B cell (primary cell): ENCODE data around the gene CDCA7. TPM values are rescaled to one million over a fixed set of nuclear protein-coding genes. Genes with fewer than 3 reads are reported as not detected.

Experiments
- ATAC-seq: fragments of 200-7000 bp; cut with Tn5 transposase; one replicate; pipeline ENCODE4 v1.10.0; 2021; ENCODE audit warnings: low read depth, mild to moderate bottlenecking, moderate number of reproducible peaks, moderate library complexity
- CTCF ChIA-PET: fragments of 350-600 bp; sonication (Branson Sonifier 250); formaldehyde crosslinking; loops from one replicate; lab custom pipeline; 2021; ENCODE audit warnings: antibody characterized with exemption, inconsistent platforms; lab: Charles Lee
- POLR2A ChIA-PET: fragments of 350-600 bp; sonication (Branson Sonifier 250); formaldehyde crosslinking; loops from one replicate; lab custom pipeline; 2021; ENCODE audit warnings: antibody characterized with exemption; lab: Charles Lee
- DNase-seq: peaks from one replicate; pipeline ENCODE4 v3.0.0; 2013
- H2AFZ ChIP-seq: 2 replicates; pipeline ENCODE4 v1.6.1; 2012; ENCODE audit warnings: mild to moderate bottlenecking, low read depth, low read length; ENCODE audit not compliant: insufficient read depth, poor library complexity, severe bottlenecking
- H3K27ac ChIP-seq, 2 donors: 1 replicate in 1 of 2; 2 replicates in 1 of 2; pipeline ENCODE4 v1.5.1; 2012 to 2013; ENCODE audit warnings: low read length in 2 of 2, mild to moderate bottlenecking in 2 of 2, moderate library complexity in 1 of 2
- H3K27me3 ChIP-seq, 4 experiments: fragments of 200-600 bp in 1 of 4; sonication (generic) in 1 of 4; replicated peaks in 1 of 4; 1 replicate in 2 of 4; 2 replicates in 2 of 4; pipeline versions ENCODE4 v1.6.1 to v1.7.0; 2013 to 2016; ENCODE audit warnings: low read length in 3 of 4, mild to moderate bottlenecking in 2 of 4, mixed read lengths in 1 of 4, moderate library complexity in 1 of 4; ENCODE audit not compliant: insufficient read depth in 4 of 4, control insufficient read depth in 3 of 4; ENCODE audit errors: control extremely low read depth in 1 of 4
- H3K36me3 ChIP-seq, 2 experiments: replicated peaks in 1 of 2; 1 replicate in 1 of 2; 2 replicates in 1 of 2; pipeline versions ENCODE4 v1.6.1 to v1.7.1; 2013; ENCODE audit warnings: low read length in 1 of 2; ENCODE audit not compliant: insufficient read depth in 2 of 2, control insufficient read depth in 1 of 2; ENCODE audit errors: control extremely low read depth in 1 of 2, extremely low read depth in 1 of 2
- H3K4me1 ChIP-seq, 2 donors: fragments of 200-600 bp in 1 of 2; sonication (generic) in 1 of 2; 1 replicate in 1 of 2; 2 replicates in 1 of 2; pipeline versions ENCODE4 v1.5.1 to v1.6.1; 2013 to 2017; ENCODE audit warnings: low read length in 2 of 2; ENCODE audit not compliant: control insufficient read depth in 2 of 2, insufficient read depth in 2 of 2
- H3K4me2 ChIP-seq: replicated peaks from 2 replicates; pipeline ENCODE3; 2012; ENCODE audit warnings: mild to moderate bottlenecking, low read depth, low read length; ENCODE audit not compliant: poor library complexity, severe bottlenecking
- H3K4me3 ChIP-seq, 5 experiments: fragments of 200-600 bp in 1 of 5; sonication (generic) in 1 of 5; 1 replicate in 3 of 5; 2 replicates in 2 of 5; pipeline versions ENCODE4 v1.5.1 to v1.7.0; 2011 to 2016; ENCODE audit warnings: low read length in 4 of 5, mild to moderate bottlenecking in 4 of 5, low read depth in 2 of 5, control low read depth in 1 of 5, moderate library complexity in 1 of 5; ENCODE audit not compliant: insufficient read depth in 1 of 5; ENCODE audit errors: control extremely low read depth in 1 of 5, extremely low read depth in 1 of 5
- H3K79me2 ChIP-seq: fragments of 200-600 bp; sonication (generic); one replicate; pipeline ENCODE4 v1.6.0; 2016; ENCODE audit warnings: low read length; ENCODE audit not compliant: control insufficient read depth, insufficient read depth
- H3K9ac ChIP-seq: fragments of 200-600 bp; sonication (generic); 2 replicates; pipeline ENCODE4 v1.6.1; 2017; ENCODE audit warnings: mild to moderate bottlenecking, low read length, moderate library complexity
- H3K9me3 ChIP-seq, 3 donors: one replicate each; pipeline versions ENCODE4 v1.6.1 to v1.7.1; 2013; ENCODE audit warnings: low read length in 2 of 3; ENCODE audit not compliant: control insufficient read depth in 2 of 3, insufficient read depth in 1 of 3; ENCODE audit errors: control extremely low read depth in 1 of 3
- H4K20me1 ChIP-seq: 2 replicates; pipeline ENCODE4 v1.6.0; 2012; ENCODE audit warnings: mild to moderate bottlenecking, low read length; ENCODE audit not compliant: insufficient read depth, control insufficient read depth, poor library complexity, severe bottlenecking
- H3K27ac Mint-ChIP-seq: one replicate; pipeline ENCODE4 v1.8.0; 2021; ENCODE audit warnings: mixed read lengths
- H3K27me3 Mint-ChIP-seq: one replicate; pipeline ENCODE4 v1.8.0; 2021; ENCODE audit warnings: mixed read lengths
- H3K4me1 Mint-ChIP-seq: one replicate; pipeline ENCODE4 v1.8.0; 2021; ENCODE audit warnings: mixed read lengths
- H3K4me3 Mint-ChIP-seq: one replicate; pipeline ENCODE4 v1.8.0; 2021; ENCODE audit warnings: mixed read lengths
- H3K9me3 Mint-ChIP-seq: one replicate; pipeline ENCODE4 v1.8.0; 2022; ENCODE audit warnings: mixed read lengths; ENCODE audit not compliant: insufficient read depth
- EZH2 ChIP-seq: IDR thresholded peaks from 2 replicates; pipeline ENCODE4 v1.6.1; 2012; ENCODE audit warnings: borderline replicate concordance, low read depth, mild to moderate bottlenecking, moderate library complexity, low read length; ENCODE audit not compliant: insufficient read depth, poor library complexity, severe bottlenecking
- WGBS: methylation state at CpG from one replicate; pipeline ENCODE4 v1.1.5; 2013; ENCODE audit warnings: missing lambda C conversion rate; ENCODE audit not compliant: insufficient coverage; 5-methylcytosine and 5-hydroxymethylcytosine counted together
- intact Hi-C: fragments of 100-400 bp; cut with micrococcal nuclease; formaldehyde crosslinking; loops from one replicate; pipeline ENCODE4 v1.10.0; 2022
- polyA plus RNA-seq: library from polyadenylated mRNA; depleted of rRNA; stranded (reverse); fragments of >200 nt; gene quantifications from 2 replicates; pipeline ENCODE4 v1.2.3, GENCODE V29; 2012
- total RNA-seq, 2 donors: library from RNA; stranded (reverse); fragments of 120-200 nt in 1 of 2; gene quantifications; 1 replicate in 1 of 2; 2 replicates in 1 of 2; pipeline versions ENCODE4 v1.2.3 to v1.2.4, GENCODE V29; 2013 to 2022
- TF ChIP-seq, protein P1 (sequence below): fragments of 200-600 bp; IDR thresholded peaks from one replicate; pipeline ENCODE4 v1.8.0; 2022; ENCODE audit warnings: antibody characterized with exemption, mild to moderate bottlenecking

Gene CDCA7
- total and polyA plus RNA-seq, 2 donors (not counting 1 experiment from before 2014, with no cell fraction given), result 2.4 to 3.2 TPM

DNA sequence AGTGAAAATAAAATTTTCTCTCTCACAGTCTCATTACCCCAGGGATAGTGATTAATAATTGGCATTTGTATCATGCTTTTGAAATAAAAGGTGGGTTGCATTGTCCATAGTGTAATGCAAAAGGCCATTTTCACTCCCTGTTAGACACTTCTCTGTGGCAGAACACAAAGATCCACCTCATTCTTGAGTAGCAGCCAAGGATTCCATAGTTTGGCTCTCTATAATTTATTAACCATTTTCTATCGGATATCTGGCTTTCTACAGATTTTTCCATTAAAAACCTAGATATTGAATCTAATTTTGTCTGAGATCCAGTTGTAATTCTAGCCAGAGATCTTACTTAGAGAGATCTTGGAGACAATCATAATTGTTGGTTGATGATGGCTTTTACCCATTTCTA, 39.0 kb downstream of the CDCA7 start:
- Histone ChIP-seq H3K4me2 (no peak overlapping the region), H3K4me3 (no peak overlapping the region), H4K20me1 (no peaks in the 10 kb centered on the region), H3K9me3 (peaks cover 0 to 3% (median 0%) of the 10 kb centered on the region in 3 donors), H3K36me3 (no peaks in the 10 kb centered on the region), H2AFZ (no peak overlapping the region), H3K27ac (no peak overlapping the region), H3K27me3 (peaks cover 0 to 13% (median 3%) of the 10 kb centered on the region in 4 experiments), H3K79me2 (no peaks in the 10 kb centered on the region), H3K9ac (no peak overlapping the region), H3K4me1 (no peaks in the 10 kb centered on the region)
- TF ChIP-seq, protein P1, sequence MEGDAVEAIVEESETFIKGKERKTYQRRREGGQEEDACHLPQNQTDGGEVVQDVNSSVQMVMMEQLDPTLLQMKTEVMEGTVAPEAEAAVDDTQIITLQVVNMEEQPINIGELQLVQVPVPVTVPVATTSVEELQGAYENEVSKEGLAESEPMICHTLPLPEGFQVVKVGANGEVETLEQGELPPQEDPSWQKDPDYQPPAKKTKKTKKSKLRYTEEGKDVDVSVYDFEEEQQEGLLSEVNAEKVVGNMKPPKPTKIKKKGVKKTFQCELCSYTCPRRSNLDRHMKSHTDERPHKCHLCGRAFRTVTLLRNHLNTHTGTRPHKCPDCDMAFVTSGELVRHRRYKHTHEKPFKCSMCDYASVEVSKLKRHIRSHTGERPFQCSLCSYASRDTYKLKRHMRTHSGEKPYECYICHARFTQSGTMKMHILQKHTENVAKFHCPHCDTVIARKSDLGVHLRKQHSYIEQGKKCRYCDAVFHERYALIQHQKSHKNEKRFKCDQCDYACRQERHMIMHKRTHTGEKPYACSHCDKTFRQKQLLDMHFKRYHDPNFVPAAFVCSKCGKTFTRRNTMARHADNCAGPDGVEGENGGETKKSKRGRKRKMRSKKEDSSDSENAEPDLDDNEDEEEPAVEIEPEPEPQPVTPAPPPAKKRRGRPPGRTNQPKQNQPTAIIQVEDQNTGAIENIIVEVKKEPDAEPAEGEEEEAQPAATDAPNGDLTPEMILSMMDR, result no peak
- TF ChIP-seq EZH2, result no peak
- Mint-ChIP-seq H3K9me3 (no peaks in the 10 kb centered on the region), H3K4me3 (no peak overlapping the region), H3K27me3 (peaks cover 17% of the 10 kb centered on the region), H3K27ac (no peak overlapping the region), H3K4me1 (no peaks in the 10 kb centered on the region)
- CTCF ChIA-PET, result no interaction called here
- intact Hi-C loops, result no loop called here
- no peak for ATAC-seq
- DNase-seq, result no peak
- POLR2A ChIA-PET, result no interaction called here
- no CpG with 5 or more reads among the region's 1 CpG for WGBS

DNA sequence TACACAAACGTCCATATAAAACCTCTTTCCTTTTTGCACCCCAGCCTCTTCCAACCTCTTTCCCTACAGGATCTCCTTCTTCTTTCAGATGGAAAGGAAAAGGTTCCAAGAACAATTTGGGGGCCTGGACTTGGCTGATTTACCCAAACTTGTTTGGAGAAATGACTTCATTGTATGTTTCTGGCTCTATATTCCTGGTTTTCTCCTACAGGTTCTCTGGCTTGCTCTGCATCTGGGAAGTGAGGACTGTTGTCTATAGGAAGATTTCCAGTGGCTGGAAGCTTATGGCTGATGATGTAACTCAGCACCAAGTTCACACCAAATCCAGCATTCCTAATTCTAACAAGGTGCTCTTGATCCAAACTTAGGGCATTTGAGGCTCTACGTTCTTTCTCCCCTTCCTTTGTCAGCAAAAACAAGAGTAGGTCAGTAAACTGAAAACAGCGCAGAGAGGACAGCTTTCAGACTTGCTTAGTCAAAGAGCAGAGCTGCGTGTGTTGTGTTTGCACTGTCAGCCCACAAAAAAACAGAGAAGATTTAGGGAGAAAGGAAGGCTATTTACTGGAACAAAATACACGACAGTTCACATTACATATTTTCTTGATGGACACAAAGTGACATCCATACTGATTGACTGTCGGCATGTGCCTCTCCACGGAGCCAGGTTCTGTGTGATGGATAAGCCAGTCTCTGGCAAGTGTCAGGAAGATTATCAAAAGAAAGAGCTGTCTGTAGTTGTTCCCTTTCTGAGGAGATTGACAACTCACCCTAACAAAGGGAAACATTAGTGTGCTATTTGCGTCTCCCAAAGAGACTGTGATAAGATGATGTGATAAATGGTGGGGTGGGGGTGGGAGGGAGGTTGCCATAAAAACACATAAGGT, 39.7 kb downstream of the CDCA7 start:
- H3K79me2 ChIP-seq, result no peaks in the 10 kb centered on the region
- no peak overlapping the region for H2AFZ ChIP-seq
- no peak for TF ChIP-seq EZH2
- TF ChIP-seq, protein P1, result no peak
- CTCF ChIA-PET, result interaction anchor here (0.7 to 0.9 kb wide), 2 partner anchors 8 to 651 kb away, joined by 3 read pairs; no protein-coding TSS in a partner anchor
- WGBS, result 88% methylated on average over 4 of the region's 8 CpGs
- Mint-ChIP-seq H3K4me1 (no peaks in the 10 kb centered on the region), H3K27me3 (peaks cover 20% of the 10 kb centered on the region), H3K4me3 (no peak overlapping the region), H3K27ac (no peak overlapping the region), H3K9me3 (no peaks in the 10 kb centered on the region)
- intact Hi-C loops, result no loop called here
- peaks cover 0 to 13% (median 5%) of the 10 kb centered on the region in 4 experiments for H3K27me3 ChIP-seq
- H3K27ac ChIP-seq, result no peak overlapping the region
- H3K9me3 ChIP-seq, result peaks cover 0 to 3% (median 0%) of the 10 kb centered on the region in 3 donors
- POLR2A ChIA-PET, result no interaction called here
- H3K4me3 ChIP-seq, result no peak overlapping the region
- H3K4me1 ChIP-seq, result no peaks in the 10 kb centered on the region
- H3K36me3 ChIP-seq, result no peaks in the 10 kb centered on the region
- no peak for ATAC-seq
- DNase-seq, result no peak
- H4K20me1 ChIP-seq, result no peaks in the 10 kb centered on the region
- H3K9ac ChIP-seq, result no peak overlapping the region
- no peak overlapping the region for H3K4me2 ChIP-seq
